HEK293 (cell line): ENCODE data around the gene FOSB.

Source experiments
- CTCF ChIA-PET: fragments of 350-600 bp; formaldehyde crosslinking; extraction: SDS; loops from one replicate; lab custom pipeline; 2021; ENCODE audit warnings: antibody characterized with exemption; lab: Yijun Ruan, JAX
- POLR2A ChIA-PET: fragments of 300-600 bp; formaldehyde crosslinking; extraction: SDS; loops from one replicate; lab custom pipeline; 2020; ENCODE audit warnings: antibody characterized with exemption, inconsistent platforms; lab: Yijun Ruan, JAX
- H3K27ac ChIP-seq: fragments of 200-500 bp; sonication (Bioruptor generic); 2 replicates; pipeline ENCODE4 v1.5.1; 2014; ENCODE audit warnings: low read depth, low read length, control low read depth, inconsistent platforms; ENCODE audit errors: extremely low read depth
- H3K36me3 ChIP-seq, 2 experiments: fragments of 200-500 bp in 1 of 2; sonication (Bioruptor generic) in 1 of 2; 1 replicate in 1 of 2; 2 replicates in 1 of 2; pipeline ENCODE4 v1.5.1; 2014 to 2017; ENCODE audit warnings: inconsistent platforms in 2 of 2, low read length in 2 of 2; ENCODE audit not compliant: control insufficient read depth in 2 of 2, insufficient read depth in 1 of 2
- H3K4me1 ChIP-seq: fragments of 200-500 bp; sonication (Bioruptor generic); 2 replicates; pipeline ENCODE4 v1.5.1; 2014; ENCODE audit warnings: mild to moderate bottlenecking, low read length, inconsistent platforms; ENCODE audit not compliant: control insufficient read depth, insufficient read depth
- H3K4me3 ChIP-seq: 2 replicates; pipeline ENCODE4 v1.5.1; 2011; ENCODE audit warnings: low read depth, mild to moderate bottlenecking, control low read depth, low read length, moderate library complexity
- H3K9me3 ChIP-seq: fragments of 200-500 bp; sonication (Bioruptor generic); 2 replicates; pipeline ENCODE4 v1.5.1; 2014; ENCODE audit warnings: low read depth, low read length, inconsistent platforms; ENCODE audit not compliant: control insufficient read depth, insufficient read depth
- EGR2 ChIP-seq: fragments of 450-650 bp; formaldehyde crosslinking; IDR thresholded peaks from 2 replicates; pipeline ENCODE4 v1.5.1; 2016; ENCODE audit warnings: low read depth, missing biosample characterization, missing genetic modification characterization
- HOXC10 ChIP-seq: sonication (generic); formaldehyde crosslinking; IDR thresholded peaks from 2 replicates; pipeline ENCODE4 v1.8.1; 2023; ENCODE audit warnings: mild to moderate bottlenecking, missing genetic modification reagents
- MEIS1 ChIP-seq: sonication (generic); formaldehyde crosslinking; IDR thresholded peaks from 2 replicates; pipeline ENCODE4 v1.8.1; 2022; ENCODE audit warnings: missing genetic modification reagents, mild to moderate bottlenecking, borderline replicate concordance
- REPIN1 ChIP-seq: fragments of 450-650 bp; formaldehyde crosslinking; IDR thresholded peaks from 2 replicates; pipeline ENCODE4 v1.5.1; 2017; ENCODE audit warnings: missing biosample characterization, missing genetic modification characterization, low read depth
- SETDB1 ChIP-seq: IDR thresholded peaks from one replicate; pipeline ENCODE4 v1.6.1; 2017; ENCODE audit warnings: mild to moderate bottlenecking, low read length, moderate library complexity, mixed read lengths; ENCODE audit not compliant: insufficient read length
- SP2 ChIP-seq: fragments of 450-650 bp; formaldehyde crosslinking; IDR thresholded peaks from 2 replicates; pipeline ENCODE4 v1.5.1; 2016; ENCODE audit warnings: missing biosample characterization, missing genetic modification characterization
- SP7 ChIP-seq: fragments of 450-650 bp; formaldehyde crosslinking; IDR thresholded peaks from 2 replicates; pipeline ENCODE4 v1.5.1; 2016; ENCODE audit warnings: missing biosample characterization, missing genetic modification characterization
- TCF7L2 ChIP-seq: IDR thresholded peaks from 2 replicates; pipeline ENCODE4 v1.6.1; 2011; ENCODE audit warnings: low read depth, mild to moderate bottlenecking, inconsistent platforms, low read length, moderate library complexity, borderline replicate concordance
- ZBTB17 ChIP-seq: fragments of 450-650 bp; formaldehyde crosslinking; IDR thresholded peaks from 2 replicates; pipeline ENCODE4 v1.5.1; 2016; ENCODE audit warnings: missing biosample characterization, missing genetic modification characterization
- ZBTB20 ChIP-seq: fragments of 450-650 bp; formaldehyde crosslinking; IDR thresholded peaks from 2 replicates; pipeline ENCODE4 v1.5.1; 2016; ENCODE audit warnings: missing biosample characterization, missing genetic modification characterization
- ZBTB21 ChIP-seq: fragments of 450-650 bp; formaldehyde crosslinking; IDR thresholded peaks from 2 replicates; pipeline ENCODE4 v1.5.1; 2017; ENCODE audit warnings: missing biosample characterization, missing genetic modification characterization
- ZIC2 ChIP-seq: fragments of 450-650 bp; formaldehyde crosslinking; IDR thresholded peaks from 2 replicates; pipeline ENCODE4 v1.5.1; 2016; ENCODE audit warnings: missing biosample characterization, missing genetic modification characterization
- ZNF114 ChIP-seq: fragments of 450-650 bp; formaldehyde crosslinking; IDR thresholded peaks from 2 replicates; pipeline ENCODE4 v1.5.0; 2017; ENCODE audit warnings: missing biosample characterization, missing genetic modification characterization
- ZNF121 ChIP-seq: fragments of 450-650 bp; formaldehyde crosslinking; IDR thresholded peaks from 2 replicates; pipeline ENCODE4 v1.5.1; 2016; ENCODE audit warnings: missing biosample characterization, missing genetic modification characterization
- ZNF157 ChIP-seq: fragments of 450-650 bp; formaldehyde crosslinking; IDR thresholded peaks from 2 replicates; pipeline ENCODE4 v1.5.1; 2016; ENCODE audit warnings: missing biosample characterization, missing genetic modification characterization
- ZNF175 ChIP-seq: fragments of 450-650 bp; formaldehyde crosslinking; IDR thresholded peaks from 2 replicates; pipeline ENCODE4 v1.5.1; 2016; ENCODE audit warnings: missing biosample characterization, missing genetic modification characterization
- ZNF239 ChIP-seq: fragments of 450-650 bp; formaldehyde crosslinking; IDR thresholded peaks from 2 replicates; pipeline ENCODE4 v1.5.1; 2016; ENCODE audit warnings: missing biosample characterization, missing genetic modification characterization
- ZNF24 ChIP-seq: fragments of 450-650 bp; formaldehyde crosslinking; IDR thresholded peaks from 2 replicates; pipeline ENCODE4 v1.5.1; 2016; ENCODE audit warnings: missing biosample characterization, missing genetic modification characterization
- ZNF302 ChIP-seq: fragments of 450-650 bp; formaldehyde crosslinking; IDR thresholded peaks from 2 replicates; pipeline ENCODE4 v1.5.1; 2016; ENCODE audit warnings: missing biosample characterization, missing genetic modification characterization, low read depth
- ZNF354C ChIP-seq: fragments of 450-650 bp; formaldehyde crosslinking; IDR thresholded peaks from 2 replicates; pipeline ENCODE4 v1.5.1; 2016; ENCODE audit warnings: missing biosample characterization, missing genetic modification characterization, low read depth, borderline replicate concordance
- ZNF394 ChIP-seq: fragments of 450-650 bp; formaldehyde crosslinking; IDR thresholded peaks from 2 replicates; pipeline ENCODE4 v1.5.1; 2016; ENCODE audit warnings: missing biosample characterization, missing genetic modification characterization, mild to moderate bottlenecking, moderate library complexity, borderline replicate concordance
- ZNF423 ChIP-seq: fragments of 450-650 bp; formaldehyde crosslinking; IDR thresholded peaks from 2 replicates; pipeline ENCODE4 v1.5.1; 2016; ENCODE audit warnings: missing biosample characterization, missing genetic modification characterization
- ZNF473 ChIP-seq: fragments of 450-650 bp; formaldehyde crosslinking; IDR thresholded peaks from 2 replicates; pipeline ENCODE4 v1.5.1; 2017; ENCODE audit warnings: missing biosample characterization, missing genetic modification characterization
- ZNF501 ChIP-seq: fragments of 450-650 bp; formaldehyde crosslinking; IDR thresholded peaks from 2 replicates; pipeline ENCODE4 v1.5.1; 2016; ENCODE audit warnings: missing biosample characterization, missing genetic modification characterization
- ZNF510 ChIP-seq: fragments of 450-650 bp; formaldehyde crosslinking; IDR thresholded peaks from 2 replicates; pipeline ENCODE4 v1.5.1; 2018; ENCODE audit warnings: mild to moderate bottlenecking, missing genetic modification characterization, missing biosample characterization; ENCODE audit not compliant: insufficient replicate concordance
- ZNF548 ChIP-seq: fragments of 450-650 bp; formaldehyde crosslinking; IDR thresholded peaks from 2 replicates; pipeline ENCODE4 v1.5.1; 2016; ENCODE audit warnings: missing biosample characterization, missing genetic modification characterization
- ZNF555 ChIP-seq: fragments of 450-650 bp; formaldehyde crosslinking; conservative IDR thresholded peaks from 2 replicates; pipeline ENCODE4 v1.5.1; 2017; ENCODE audit warnings: missing biosample characterization, mild to moderate bottlenecking, missing genetic modification characterization, inconsistent platforms
- ZNF558 ChIP-seq: fragments of 450-650 bp; formaldehyde crosslinking; IDR thresholded peaks from 2 replicates; pipeline ENCODE4 v1.5.1; 2016; ENCODE audit warnings: missing biosample characterization, missing genetic modification characterization
- ZNF561 ChIP-seq: fragments of 450-650 bp; IDR thresholded peaks from 2 replicates; pipeline ENCODE4 v1.5.1; 2018; ENCODE audit warnings: missing biosample characterization, missing genetic modification characterization, borderline replicate concordance
- ZNF610 ChIP-seq: fragments of 450-650 bp; formaldehyde crosslinking; IDR thresholded peaks from 2 replicates; pipeline ENCODE4 v1.5.1; 2016; ENCODE audit warnings: missing biosample characterization, missing genetic modification characterization, borderline replicate concordance
- ZNF677 ChIP-seq: fragments of 450-650 bp; IDR thresholded peaks from 2 replicates; pipeline ENCODE4 v1.5.0; 2018; ENCODE audit warnings: missing biosample characterization, mild to moderate bottlenecking, missing genetic modification characterization, moderate library complexity
- ZNF830 ChIP-seq: fragments of 450-650 bp; IDR thresholded peaks from 2 replicates; pipeline ENCODE4 v1.5.0; 2018; ENCODE audit warnings: missing biosample characterization, missing genetic modification characterization, low read depth, mild to moderate bottlenecking, moderate library complexity
- ZSCAN23 ChIP-seq: fragments of 450-650 bp; formaldehyde crosslinking; IDR thresholded peaks from 2 replicates; pipeline ENCODE4 v1.5.1; 2016; ENCODE audit warnings: missing biosample characterization, missing genetic modification characterization
- TF ChIP-seq, protein P1 (sequence below): fragments of 450-650 bp; formaldehyde crosslinking; conservative IDR thresholded peaks from 2 replicates; pipeline ENCODE4 v1.5.1; 2016; ENCODE audit warnings: low read depth, missing biosample characterization, missing genetic modification characterization
- TF ChIP-seq, protein P2 (sequence below): fragments of 450-650 bp; formaldehyde crosslinking; IDR thresholded peaks from 2 replicates; pipeline ENCODE4 v1.5.1; 2016; ENCODE audit warnings: missing biosample characterization, missing genetic modification characterization
- TF ChIP-seq, protein P3 (sequence below): fragments of 450-650 bp; formaldehyde crosslinking; IDR thresholded peaks from 2 replicates; pipeline ENCODE4 v1.5.1; 2016; ENCODE audit warnings: missing biosample characterization, missing genetic modification characterization
- TF ChIP-seq, protein P4 (sequence below): fragments of 450-650 bp; formaldehyde crosslinking; IDR thresholded peaks from 2 replicates; pipeline ENCODE4; 2016; ENCODE audit warnings: missing biosample characterization, missing genetic modification characterization

Gene FOSB

DNA sequence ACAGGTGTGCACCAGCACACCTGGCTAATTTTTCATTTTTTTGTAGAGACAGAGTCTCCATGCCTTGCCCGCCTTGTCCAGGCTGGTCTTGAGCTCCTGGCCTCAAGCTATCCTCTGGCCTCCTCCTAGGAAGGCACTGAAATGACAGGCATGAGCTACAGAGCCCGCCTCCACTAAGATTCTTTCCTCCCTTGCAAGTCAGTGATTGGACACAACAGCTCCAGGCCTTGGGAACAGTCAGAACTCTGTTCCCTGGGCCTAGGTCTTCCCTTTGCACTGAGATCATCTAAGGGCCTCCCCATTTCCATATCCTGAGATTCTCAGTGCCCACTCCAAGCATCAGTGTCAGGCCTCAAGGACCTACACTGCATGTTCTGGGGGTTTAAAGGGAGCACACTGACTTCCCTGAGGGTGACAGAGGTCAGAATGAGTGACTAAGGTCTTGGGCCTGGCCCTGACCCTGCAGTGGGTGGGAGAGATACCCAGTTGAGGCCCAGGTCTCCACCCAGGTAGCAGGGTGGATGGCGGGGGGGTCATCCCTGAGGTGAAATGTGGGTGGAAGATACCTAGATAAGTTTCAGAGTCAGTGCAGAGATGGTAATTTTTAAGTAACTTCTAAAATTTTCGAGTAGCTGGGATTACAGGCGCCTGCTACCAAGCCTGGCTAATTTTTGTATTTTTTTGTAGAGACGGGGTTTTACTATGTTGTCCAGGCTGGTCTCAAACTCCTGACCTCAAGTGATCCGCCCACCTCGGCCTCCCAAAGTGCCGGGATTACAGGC, 26.7 kb upstream of the FOSB start:
- H3K4me3 ChIP-seq, result no peak overlapping the region
- CTCF ChIA-PET, result interaction anchor here (0.6 to 5.9 kb wide), 13 partner anchors 8 to 688 kb away, joined by 3 to 295 read pairs (median 32); partner anchors contain the start of genes EML2, FOSB and PPP1R13L

DNA sequence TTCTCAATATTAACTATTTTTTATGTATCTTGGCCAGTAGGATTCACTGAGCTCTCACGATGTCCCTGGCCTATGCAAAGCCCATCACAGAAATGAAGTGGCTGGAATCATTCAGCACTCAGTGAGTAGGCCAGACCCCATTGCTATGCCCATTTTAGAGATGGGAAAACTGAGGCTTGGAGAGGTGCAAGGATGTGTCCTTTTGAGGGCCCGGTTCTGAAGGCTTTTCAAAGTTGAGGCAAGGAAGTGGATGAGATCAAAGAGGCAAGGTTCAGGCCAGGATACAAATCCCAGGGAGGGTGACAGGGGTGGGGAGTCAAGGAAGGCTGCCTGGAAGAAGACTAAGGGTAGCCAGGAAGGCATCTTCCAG, 25.4 kb upstream of the FOSB start:
- no peak overlapping the region for H3K4me3 ChIP-seq
- no peaks in the 10 kb centered on the region for H3K9me3 ChIP-seq
- ChIA-PET CTCF (interaction anchor here (0.7 to 5.8 kb wide), 4 partner anchors 28 to 317 kb away, joined by 3 to 87 read pairs (median 46); partner anchors contain the start of gene FOSB), POLR2A (interaction anchor here (1.0 kb wide), 1 partner anchor 27 kb away, joined by 3 read pairs; no protein-coding TSS in a partner anchor)
- 0 out of 2 replicates have a peak, but pooled peaks cover 4% of the 10 kb centered on the region for H3K4me1 ChIP-seq
- no peaks in the 10 kb centered on the region for H3K36me3 ChIP-seq
- H3K27ac ChIP-seq, result no peak overlapping the region
- TF ChIP-seq, protein P1, sequence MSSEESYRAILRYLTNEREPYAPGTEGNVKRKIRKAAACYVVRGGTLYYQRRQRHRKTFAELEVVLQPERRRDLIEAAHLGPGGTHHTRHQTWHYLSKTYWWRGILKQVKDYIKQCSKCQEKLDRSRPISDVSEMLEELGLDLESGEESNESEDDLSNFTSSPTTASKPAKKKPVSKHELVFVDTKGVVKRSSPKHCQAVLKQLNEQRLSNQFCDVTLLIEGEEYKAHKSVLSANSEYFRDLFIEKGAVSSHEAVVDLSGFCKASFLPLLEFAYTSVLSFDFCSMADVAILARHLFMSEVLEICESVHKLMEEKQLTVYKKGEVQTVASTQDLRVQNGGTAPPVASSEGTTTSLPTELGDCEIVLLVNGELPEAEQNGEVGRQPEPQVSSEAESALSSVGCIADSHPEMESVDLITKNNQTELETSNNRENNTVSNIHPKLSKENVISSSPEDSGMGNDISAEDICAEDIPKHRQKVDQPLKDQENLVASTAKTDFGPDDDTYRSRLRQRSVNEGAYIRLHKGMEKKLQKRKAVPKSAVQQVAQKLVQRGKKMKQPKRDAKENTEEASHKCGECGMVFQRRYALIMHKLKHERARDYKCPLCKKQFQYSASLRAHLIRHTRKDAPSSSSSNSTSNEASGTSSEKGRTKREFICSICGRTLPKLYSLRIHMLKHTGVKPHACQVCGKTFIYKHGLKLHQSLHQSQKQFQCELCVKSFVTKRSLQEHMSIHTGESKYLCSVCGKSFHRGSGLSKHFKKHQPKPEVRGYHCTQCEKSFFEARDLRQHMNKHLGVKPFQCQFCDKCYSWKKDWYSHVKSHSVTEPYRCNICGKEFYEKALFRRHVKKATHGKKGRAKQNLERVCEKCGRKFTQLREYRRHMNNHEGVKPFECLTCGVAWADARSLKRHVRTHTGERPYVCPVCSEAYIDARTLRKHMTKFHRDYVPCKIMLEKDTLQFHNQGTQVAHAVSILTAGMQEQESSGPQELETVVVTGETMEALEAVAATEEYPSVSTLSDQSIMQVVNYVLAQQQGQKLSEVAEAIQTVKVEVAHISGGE (tag by site-specific recombination), result no peak; the same call in 1 of the 2 replicates
- TF ChIP-seq ZNF121 (tag by site-specific recombination), result no peak
- TF ChIP-seq EGR2 (tag by site-specific recombination), result no peak
- no peak for TF ChIP-seq ZNF239 (tag by site-specific recombination)
- 0 out of 2 replicates have a peak, but pooled peaks have one; percentile 17 for TF ChIP-seq ZNF394 (tag by site-specific recombination)
- TF ChIP-seq ZNF157 (tag by site-specific recombination), result no peak
- TF ChIP-seq ZNF510 (tag by site-specific recombination), result no peak
- no peak for TF ChIP-seq ZNF423 (tag by site-specific recombination)
- TF ChIP-seq ZNF501, result 0 out of 2 replicates have a peak, but pooled peaks have one; percentile 20
- TF ChIP-seq, protein P2, sequence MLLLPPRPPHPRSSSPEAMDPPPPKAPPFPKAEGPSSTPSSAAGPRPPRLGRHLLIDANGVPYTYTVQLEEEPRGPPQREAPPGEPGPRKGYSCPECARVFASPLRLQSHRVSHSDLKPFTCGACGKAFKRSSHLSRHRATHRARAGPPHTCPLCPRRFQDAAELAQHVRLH (tag by site-specific recombination), result peak; percentile 71; the same call in 1 of the 2 replicates
- no peak for TF ChIP-seq HOXC10 (CRISPR knock-in tag)
- no peak for TF ChIP-seq ZNF555 (tag by site-specific recombination)
- TF ChIP-seq, protein P3, sequence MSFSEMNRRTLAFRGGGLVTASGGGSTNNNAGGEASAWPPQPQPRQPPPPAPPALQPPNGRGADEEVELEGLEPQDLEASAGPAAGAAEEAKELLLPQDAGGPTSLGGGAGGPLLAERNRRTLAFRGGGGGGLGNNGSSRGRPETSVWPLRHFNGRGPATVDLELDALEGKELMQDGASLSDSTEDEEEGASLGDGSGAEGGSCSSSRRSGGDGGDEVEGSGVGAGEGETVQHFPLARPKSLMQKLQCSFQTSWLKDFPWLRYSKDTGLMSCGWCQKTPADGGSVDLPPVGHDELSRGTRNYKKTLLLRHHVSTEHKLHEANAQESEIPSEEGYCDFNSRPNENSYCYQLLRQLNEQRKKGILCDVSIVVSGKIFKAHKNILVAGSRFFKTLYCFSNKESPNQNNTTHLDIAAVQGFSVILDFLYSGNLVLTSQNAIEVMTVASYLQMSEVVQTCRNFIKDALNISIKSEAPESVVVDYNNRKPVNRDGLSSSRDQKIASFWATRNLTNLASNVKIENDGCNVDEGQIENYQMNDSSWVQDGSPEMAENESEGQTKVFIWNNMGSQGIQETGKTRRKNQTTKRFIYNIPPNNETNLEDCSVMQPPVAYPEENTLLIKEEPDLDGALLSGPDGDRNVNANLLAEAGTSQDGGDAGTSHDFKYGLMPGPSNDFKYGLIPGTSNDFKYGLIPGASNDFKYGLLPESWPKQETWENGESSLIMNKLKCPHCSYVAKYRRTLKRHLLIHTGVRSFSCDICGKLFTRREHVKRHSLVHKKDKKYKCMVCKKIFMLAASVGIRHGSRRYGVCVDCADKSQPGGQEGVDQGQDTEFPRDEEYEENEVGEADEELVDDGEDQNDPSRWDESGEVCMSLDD (tag by site-specific recombination), result no peak
- no peak for TF ChIP-seq ZBTB21 (tag by site-specific recombination)
- no peak for TF ChIP-seq SP7 (tag by site-specific recombination)
- no peak for TF ChIP-seq MEIS1 (CRISPR knock-in tag)
- TF ChIP-seq ZIC2, result no peak
- 0 out of 2 replicates have a peak, but pooled peaks have one; percentile 25 for TF ChIP-seq ZNF24
- no peak for TF ChIP-seq ZNF677 (tag by site-specific recombination)

More for the DNA sequence above, 26.7 kb upstream of the FOSB start:
- Histone ChIP-seq H3K4me1 (0 out of 2 replicates have a peak, but pooled peaks cover 4% of the 10 kb centered on the region), H3K36me3 (no peaks in the 10 kb centered on the region)
- POLR2A ChIA-PET, result interaction anchor here (0.6 to 1.6 kb wide), 5 partner anchors 19 to 200 kb away, joined by 3 to 10 read pairs (median 7); partner anchors contain the start of gene FOSB
- TF ChIP-seq ZBTB20 (tag by site-specific recombination) (peak; percentile 64), ZNF830 (tag by site-specific recombination) (no peak), ZNF114 (tag by site-specific recombination) (no peak), ZNF157 (tag by site-specific recombination) (no peak), ZNF561 (tag by site-specific recombination) (no peak), ZNF677 (tag by site-specific recombination) (no peak), SP2 (tag by site-specific recombination) (peak; percentile 65), ZNF302 (no peak), REPIN1 (tag by site-specific recombination) (no peak), TCF7L2 (no peak), ZNF610 (tag by site-specific recombination) (no peak), ZNF473 (tag by site-specific recombination) (no peak), ZNF354C (tag by site-specific recombination) (no peak), ZBTB17 (tag by site-specific recombination) (peak; percentile 58), ZNF175 (no peak), ZSCAN23 (tag by site-specific recombination) (no peak), ZNF558 (tag by site-specific recombination) (peak; percentile 53; the same call in 1 of the 2 replicates), SETDB1 (no peak), ZNF548 (tag by site-specific recombination) (no peak)
- TF ChIP-seq, protein P4, sequence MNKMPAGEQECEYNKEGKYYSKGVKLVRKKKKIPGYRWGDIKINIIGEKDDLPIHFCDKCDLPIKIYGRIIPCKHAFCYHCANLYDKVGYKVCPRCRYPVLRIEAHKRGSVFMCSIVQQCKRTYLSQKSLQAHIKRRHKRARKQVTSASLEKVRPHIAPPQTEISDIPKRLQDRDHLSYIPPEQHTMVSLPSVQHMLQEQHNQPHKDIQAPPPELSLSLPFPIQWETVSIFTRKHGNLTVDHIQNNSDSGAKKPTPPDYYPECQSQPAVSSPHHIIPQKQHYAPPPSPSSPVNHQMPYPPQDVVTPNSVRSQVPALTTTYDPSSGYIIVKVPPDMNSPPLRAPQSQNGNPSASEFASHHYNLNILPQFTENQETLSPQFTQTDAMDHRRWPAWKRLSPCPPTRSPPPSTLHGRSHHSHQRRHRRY, result no peak
- TF ChIP-seq, all 188 proteins: peak for 4
- Histone ChIP-seq H3K27ac (no peak overlapping the region), H3K9me3 (no peaks in the 10 kb centered on the region)
